Adrenal gland (tissue), 12 donors: ENCODE measurements around the gene SERPINA3. TPM values are rescaled to one million over a fixed set of nuclear protein-coding genes. Genes with fewer than 3 reads are reported as not detected.
"Not testable (repeated sequence)": the region's sequence is repeated elsewhere in the genome, so short reads cannot be mapped to it uniquely, and the experiment has no call there.

Experiments used
- DNase-seq, 7 donors: peaks; one replicate each; pipeline ENCODE4 v3.0.0-alpha.2; 2019 to 2020
- H3K27ac ChIP-seq, 5 donors: fragments of 200-600 bp; sonication (generic) in 4 of 5; 1 replicate in 3 of 5; 2 replicates in 2 of 5; pipeline versions ENCODE4 v1.5.1 to v1.8.0; 2016 to 2020; ENCODE audit warnings: mild to moderate bottlenecking in 1 of 5
- H3K27me3 ChIP-seq: fragments of 200-600 bp; 2 replicates; pipeline ENCODE4 v1.8.0; 2021
- H3K36me3 ChIP-seq, 2 donors: fragments of 200-600 bp; replicated peaks in 1 of 2; 1 replicate in 1 of 2; 2 replicates in 1 of 2; pipeline versions ENCODE4 v1.5.1 to v1.8.0; 2018 to 2022
- H3K4me1 ChIP-seq, 2 donors: fragments of 200-600 bp; replicated peaks in 1 of 2; 1 replicate in 1 of 2; 2 replicates in 1 of 2; pipeline versions ENCODE4 v1.5.1 to v1.8.0; 2018 to 2021
- H3K4me3 ChIP-seq, 4 donors: fragments of 200-600 bp; sonication (generic) in 3 of 4; one replicate each; pipeline ENCODE4 v1.5.1; 2016 to 2018
- H3K9me3 ChIP-seq, 3 donors: fragments of 200-600 bp; sonication (generic) in 1 of 3; replicated peaks in 1 of 3; 1 replicate in 2 of 3; 2 replicates in 1 of 3; pipeline versions ENCODE4 v1.5.1 to v1.8.0; 2016 to 2021
- POLR2A ChIP-seq, 2 donors: fragments of 450-650 bp; IDR thresholded peaks; one replicate each; pipeline ENCODE4 v1.6.1; 2017; ENCODE audit warnings: antibody characterized with exemption in 2 of 2, mild to moderate bottlenecking in 2 of 2, moderate library complexity in 1 of 2
- WGBS, 4 donors: extraction: QIAGEN DNeasy Blood & Tissue Kit in 2 of 4; methylation state at CpG; one replicate each; pipeline versions ENCODE4 v1.1.5 to v1.1.7; 2013 to 2017; 5-methylcytosine and 5-hydroxymethylcytosine counted together
- intact Hi-C, 2 donors: fragments of 100-400 bp; cut with DNase I; formaldehyde crosslinking; loops; one replicate each; pipeline versions ENCODE4 v1.14.1 to v1.15.0; 2022 to 2023
- polyA plus RNA-seq, 3 donors: library from polyadenylated mRNA; stranded (reverse); fragments of 200-250 nt in 2 of 3; fragments of 350-450 nt in 1 of 3; fragmentation: Illumina TruSeq in 1 of 3; extraction: RNeasy Lipid Tissue Mini Kit (QIAGEN cat#74804) in 1 of 3; gene quantifications; one replicate each; pipeline ENCODE4 v1.2.3, GENCODE V29; 2013 to 2014
- total RNA-seq, 9 donors: library from RNA; depleted of rRNA in 4 of 9; stranded (reverse); fragments of >200 nt in 4 of 9; fragments of 120-200 nt in 1 of 9; fragmentation: NEBNext Ultra II Directional in 1 of 9; extraction: Animal tissue kit (Norgen Biotek cat#: 25700) in 1 of 9; gene quantifications; one replicate each; pipeline versions ENCODE4 v1.1.0 to v1.2.4, GENCODE V29; 2013 to 2023
- TF ChIP-seq, protein P1 (sequence below), 6 experiments: fragments of 450-650 bp in 4 of 6; fragments of 200-600 bp in 2 of 6; sonication (generic) in 1 of 6; IDR thresholded peaks; 1 replicate in 5 of 6; 2 replicates in 1 of 6; pipeline versions ENCODE4 v1.5.1 to v1.8.0; 2016 to 2021; ENCODE audit warnings: antibody characterized with exemption in 6 of 6, mild to moderate bottlenecking in 2 of 6, moderate library complexity in 1 of 6
- donor health status: healthy with polysubstance abuse.
- donor health status: Bipolar disorder and iron deficiency.
- donor health status: DM: yes; HTN: yes; CAD: no.
- donor health status: DM: no; HTN: no; CAD: no.
- donor health status: DM: no; HTN: no; CAD: no.
- donor health status: DM: yes; HTN: yes; CAD: no.

SERPINA3 gene
- total and polyA plus RNA-seq, 12 donors: 2.5 to 245 (median 34.0) TPM

GRCh38 chr14:94602722-94603121 is 9.5 kb upstream of the SERPINA3 start:
- DNase-seq: no peak
- intact Hi-C loops: no loop called here
- TF ChIP-seq, protein P1, sequence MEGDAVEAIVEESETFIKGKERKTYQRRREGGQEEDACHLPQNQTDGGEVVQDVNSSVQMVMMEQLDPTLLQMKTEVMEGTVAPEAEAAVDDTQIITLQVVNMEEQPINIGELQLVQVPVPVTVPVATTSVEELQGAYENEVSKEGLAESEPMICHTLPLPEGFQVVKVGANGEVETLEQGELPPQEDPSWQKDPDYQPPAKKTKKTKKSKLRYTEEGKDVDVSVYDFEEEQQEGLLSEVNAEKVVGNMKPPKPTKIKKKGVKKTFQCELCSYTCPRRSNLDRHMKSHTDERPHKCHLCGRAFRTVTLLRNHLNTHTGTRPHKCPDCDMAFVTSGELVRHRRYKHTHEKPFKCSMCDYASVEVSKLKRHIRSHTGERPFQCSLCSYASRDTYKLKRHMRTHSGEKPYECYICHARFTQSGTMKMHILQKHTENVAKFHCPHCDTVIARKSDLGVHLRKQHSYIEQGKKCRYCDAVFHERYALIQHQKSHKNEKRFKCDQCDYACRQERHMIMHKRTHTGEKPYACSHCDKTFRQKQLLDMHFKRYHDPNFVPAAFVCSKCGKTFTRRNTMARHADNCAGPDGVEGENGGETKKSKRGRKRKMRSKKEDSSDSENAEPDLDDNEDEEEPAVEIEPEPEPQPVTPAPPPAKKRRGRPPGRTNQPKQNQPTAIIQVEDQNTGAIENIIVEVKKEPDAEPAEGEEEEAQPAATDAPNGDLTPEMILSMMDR (IDR thresholded peaks at IDR 0.05): no peak
- TF ChIP-seq POLR2A (IDR thresholded peaks at IDR 0.05): no peak
- no peaks in the 10 kb centered on the region for H3K27me3 ChIP-seq
- 63 to 98% (median 93%) methylated on average over 5 of the region's 5 CpGs for WGBS, 4 donors
- H3K27ac ChIP-seq: peak overlapping the region in 4 of 5 donors; percentile 85 to 96 (median 90)
- no peak overlapping the region for H3K4me3 ChIP-seq
- peaks cover 39 to 43% of the 10 kb centered on the region in 2 donors for H3K4me1 ChIP-seq
- H3K36me3 ChIP-seq: no peaks in the 10 kb centered on the region
- no peaks in the 10 kb centered on the region for H3K9me3 ChIP-seq

- no peaks in the 10 kb centered on the region for H3K27me3 ChIP-seq
- DNase-seq: no peak
- WGBS, 4 donors: 71 to 93% (median 84%) methylated on average over 3 of the region's 3 CpGs
- no peaks in the 10 kb centered on the region for H3K9me3 ChIP-seq
- peaks cover 19 to 23% of the 10 kb centered on the region in 2 donors for H3K4me1 ChIP-seq
- intact Hi-C loops: no loop called here
- no peak overlapping the region for H3K4me3 ChIP-seq
- H3K27ac ChIP-seq: no peak overlapping the region
- TF ChIP-seq, protein P1 (IDR thresholded peaks at IDR 0.05): no peak
- no peak for TF ChIP-seq POLR2A (IDR thresholded peaks at IDR 0.05)
- H3K36me3 ChIP-seq: no peaks in the 10 kb centered on the region
Measured at GRCh38 chr14:94605361-94605760, 6.8 kb upstream of the SERPINA3 start.

DNA sequence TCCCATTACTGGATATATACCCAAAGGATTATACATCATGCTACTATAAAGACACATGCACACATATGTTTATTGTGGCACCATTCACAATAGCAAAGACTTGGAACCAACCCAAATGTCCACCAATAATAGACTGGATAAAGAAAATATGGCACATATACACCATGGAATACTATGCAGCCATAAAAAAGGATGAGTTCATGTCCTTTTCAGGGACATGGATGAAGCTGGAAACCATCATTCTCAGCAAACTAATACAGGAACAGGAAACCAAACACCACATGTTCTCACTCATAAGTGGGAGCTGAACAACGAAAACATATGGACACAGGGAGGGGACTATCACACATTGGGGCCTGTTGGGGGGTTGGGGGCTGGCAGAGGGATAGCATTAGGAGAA is 3.2 kb upstream of the SERPINA3 start:
- H3K4me3 ChIP-seq, H3K27ac ChIP-seq, DNase-seq, H3K36me3 ChIP-seq, intact Hi-C loops, H3K9me3 ChIP-seq, H3K27me3 ChIP-seq, H3K4me1 ChIP-seq: not testable (repeated sequence)
- 75 to 90% (median 89%) methylated on average over 1 of the region's 1 CpG for whole genome bisulfite sequencing, 4 donors

DNA sequence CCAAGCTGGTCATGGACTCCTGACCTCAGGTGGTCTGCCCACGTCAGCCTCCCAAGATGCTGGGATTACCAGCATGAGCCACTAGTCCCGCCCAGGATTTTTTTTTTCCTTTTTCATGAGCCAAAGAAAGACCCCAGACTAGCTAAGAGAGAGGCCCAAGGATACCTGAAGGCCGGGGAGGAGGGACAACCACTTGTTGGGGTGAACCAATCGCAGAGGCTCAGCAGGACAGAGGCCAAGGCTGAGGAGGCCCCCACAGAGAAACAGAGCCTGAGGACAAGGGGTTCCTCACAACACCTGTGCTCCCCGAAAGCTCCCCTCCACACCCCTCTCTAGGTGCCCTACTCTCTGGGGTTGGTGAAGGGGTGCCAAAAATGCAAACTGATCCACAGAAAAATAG is 1.0 kb upstream of the SERPINA3 start:
- 82 to 98% (median 94%) methylated on average over 4 to 5 of the region's 5 CpGs for WGBS, 4 donors
- DNase-seq: peak in 1 of 7 donors; percentile 9
- Histone ChIP-seq H3K27ac (peak overlapping the region in 2 of 5 donors; percentile 38), H3K27me3 (no peaks in the 10 kb centered on the region), H3K4me1 (peaks cover 0 to 3% of the 10 kb centered on the region in 2 donors), H3K4me3 (no peak overlapping the region), H3K36me3 (no peaks in the 10 kb centered on the region), H3K9me3 (no peaks in the 10 kb centered on the region)
- TF ChIP-seq POLR2A (IDR thresholded peaks at IDR 0.05): no peak
- TF ChIP-seq, protein P1 (IDR thresholded peaks at IDR 0.05): no peak
- intact Hi-C loops: no loop called here
